Measurements from ENCODE around the gene SOX8. TPM values are rescaled to one million over a fixed set of nuclear protein-coding genes. Genes with fewer than 3 reads are reported as not detected.
A peak's percentile ranks its signal among the peaks of the same experiment; 100 is the strongest.

Gene SOX8
- polyA plus RNA-seq, 1 donor from 2014 or later: 3.9 TPM

DNA sequence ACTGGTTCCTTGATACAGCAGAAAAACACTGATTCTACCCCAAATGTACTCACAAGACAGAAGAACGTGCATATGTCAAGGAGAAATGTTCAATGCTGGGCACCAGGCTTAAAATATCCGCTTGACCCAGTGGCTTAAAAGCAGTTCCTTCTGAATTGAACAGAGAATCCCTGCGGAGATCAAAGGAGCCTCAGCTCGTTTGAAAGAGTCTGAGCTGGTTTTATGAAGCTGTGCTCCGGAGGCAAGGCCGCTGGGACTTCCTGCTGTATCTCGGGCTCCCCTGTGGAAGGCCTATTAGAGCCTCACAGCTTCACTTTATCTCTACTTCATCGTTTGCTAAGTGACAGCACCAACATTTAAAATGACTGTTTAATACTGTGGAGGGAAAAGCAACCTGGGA is 12.9 kb upstream of the SOX8 start:
- H3K27ac ChIP-seq (ENCODE audit: low read length): peak overlapping the region; percentile 37
- no peak overlapping the region for H2AFZ ChIP-seq (ENCODE audit: low read depth, low read length)
- peak overlapping the region; percentile 13 for H3K9ac ChIP-seq (ENCODE audit: low read length)
- no peaks in the 10 kb centered on the region for H3K9me2 ChIP-seq (ENCODE audit: insufficient read depth, low read length)
- peaks cover 4% of the 10 kb centered on the region for H3F3A ChIP-seq (ENCODE audit: insufficient read depth, low read length, poor library complexity, severe bottlenecking)
- no peak overlapping the region for H3K4me2 ChIP-seq (ENCODE audit: low read length)
- no peaks in the 10 kb centered on the region for H3K36me3 ChIP-seq (ENCODE audit: insufficient read depth, low read length)
- TF ChIP-seq TAF1 (IDR thresholded peaks at IDR 0.05; ENCODE audit: low read depth) (no peak), EP300 (conservative IDR thresholded peaks at IDR 0.05; ENCODE audit: poor library complexity, severe bottlenecking) (no peak), POLR2AphosphoS5 (IDR thresholded peaks at IDR 0.05) (no peak), SMC3 (conservative IDR thresholded peaks at IDR 0.05; ENCODE audit: poor library complexity) (no peak), MXI1 (conservative IDR thresholded peaks at IDR 0.05; ENCODE audit: poor library complexity, severe bottlenecking) (no peak), RAD21 (conservative IDR thresholded peaks at IDR 0.05) (no peak), EZH2 (IDR thresholded peaks at IDR 0.05; ENCODE audit: borderline replicate concordance, insufficient read depth, low read length, poor library complexity, severe bottlenecking) (no peak)
- TF ChIP-seq, protein P1, sequence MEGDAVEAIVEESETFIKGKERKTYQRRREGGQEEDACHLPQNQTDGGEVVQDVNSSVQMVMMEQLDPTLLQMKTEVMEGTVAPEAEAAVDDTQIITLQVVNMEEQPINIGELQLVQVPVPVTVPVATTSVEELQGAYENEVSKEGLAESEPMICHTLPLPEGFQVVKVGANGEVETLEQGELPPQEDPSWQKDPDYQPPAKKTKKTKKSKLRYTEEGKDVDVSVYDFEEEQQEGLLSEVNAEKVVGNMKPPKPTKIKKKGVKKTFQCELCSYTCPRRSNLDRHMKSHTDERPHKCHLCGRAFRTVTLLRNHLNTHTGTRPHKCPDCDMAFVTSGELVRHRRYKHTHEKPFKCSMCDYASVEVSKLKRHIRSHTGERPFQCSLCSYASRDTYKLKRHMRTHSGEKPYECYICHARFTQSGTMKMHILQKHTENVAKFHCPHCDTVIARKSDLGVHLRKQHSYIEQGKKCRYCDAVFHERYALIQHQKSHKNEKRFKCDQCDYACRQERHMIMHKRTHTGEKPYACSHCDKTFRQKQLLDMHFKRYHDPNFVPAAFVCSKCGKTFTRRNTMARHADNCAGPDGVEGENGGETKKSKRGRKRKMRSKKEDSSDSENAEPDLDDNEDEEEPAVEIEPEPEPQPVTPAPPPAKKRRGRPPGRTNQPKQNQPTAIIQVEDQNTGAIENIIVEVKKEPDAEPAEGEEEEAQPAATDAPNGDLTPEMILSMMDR (IDR thresholded peaks at IDR 0.05; ENCODE audit: poor library complexity, severe bottlenecking): no peak
- TF ChIP-seq, protein P2, sequence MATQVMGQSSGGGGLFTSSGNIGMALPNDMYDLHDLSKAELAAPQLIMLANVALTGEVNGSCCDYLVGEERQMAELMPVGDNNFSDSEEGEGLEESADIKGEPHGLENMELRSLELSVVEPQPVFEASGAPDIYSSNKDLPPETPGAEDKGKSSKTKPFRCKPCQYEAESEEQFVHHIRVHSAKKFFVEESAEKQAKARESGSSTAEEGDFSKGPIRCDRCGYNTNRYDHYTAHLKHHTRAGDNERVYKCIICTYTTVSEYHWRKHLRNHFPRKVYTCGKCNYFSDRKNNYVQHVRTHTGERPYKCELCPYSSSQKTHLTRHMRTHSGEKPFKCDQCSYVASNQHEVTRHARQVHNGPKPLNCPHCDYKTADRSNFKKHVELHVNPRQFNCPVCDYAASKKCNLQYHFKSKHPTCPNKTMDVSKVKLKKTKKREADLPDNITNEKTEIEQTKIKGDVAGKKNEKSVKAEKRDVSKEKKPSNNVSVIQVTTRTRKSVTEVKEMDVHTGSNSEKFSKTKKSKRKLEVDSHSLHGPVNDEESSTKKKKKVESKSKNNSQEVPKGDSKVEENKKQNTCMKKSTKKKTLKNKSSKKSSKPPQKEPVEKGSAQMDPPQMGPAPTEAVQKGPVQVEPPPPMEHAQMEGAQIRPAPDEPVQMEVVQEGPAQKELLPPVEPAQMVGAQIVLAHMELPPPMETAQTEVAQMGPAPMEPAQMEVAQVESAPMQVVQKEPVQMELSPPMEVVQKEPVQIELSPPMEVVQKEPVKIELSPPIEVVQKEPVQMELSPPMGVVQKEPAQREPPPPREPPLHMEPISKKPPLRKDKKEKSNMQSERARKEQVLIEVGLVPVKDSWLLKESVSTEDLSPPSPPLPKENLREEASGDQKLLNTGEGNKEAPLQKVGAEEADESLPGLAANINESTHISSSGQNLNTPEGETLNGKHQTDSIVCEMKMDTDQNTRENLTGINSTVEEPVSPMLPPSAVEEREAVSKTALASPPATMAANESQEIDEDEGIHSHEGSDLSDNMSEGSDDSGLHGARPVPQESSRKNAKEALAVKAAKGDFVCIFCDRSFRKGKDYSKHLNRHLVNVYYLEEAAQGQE (IDR thresholded peaks at IDR 0.05; ENCODE audit: borderline replicate concordance): no peak
- no peaks in the 10 kb centered on the region for H3K9me3 ChIP-seq (ENCODE audit: low read length)
- H3K79me2 ChIP-seq (replicated peaks; ENCODE audit: insufficient read depth, low read length): peaks cover 3% of the 10 kb centered on the region
- peaks cover 5% of the 10 kb centered on the region for H4K20me1 ChIP-seq (ENCODE audit: insufficient read depth)
- no peaks in the 10 kb centered on the region for H3K27me3 ChIP-seq (ENCODE audit: insufficient read depth, low read depth, low read length)
- H3K4me3 ChIP-seq (ENCODE audit: low read length): peak overlapping the region; percentile 49

DNA sequence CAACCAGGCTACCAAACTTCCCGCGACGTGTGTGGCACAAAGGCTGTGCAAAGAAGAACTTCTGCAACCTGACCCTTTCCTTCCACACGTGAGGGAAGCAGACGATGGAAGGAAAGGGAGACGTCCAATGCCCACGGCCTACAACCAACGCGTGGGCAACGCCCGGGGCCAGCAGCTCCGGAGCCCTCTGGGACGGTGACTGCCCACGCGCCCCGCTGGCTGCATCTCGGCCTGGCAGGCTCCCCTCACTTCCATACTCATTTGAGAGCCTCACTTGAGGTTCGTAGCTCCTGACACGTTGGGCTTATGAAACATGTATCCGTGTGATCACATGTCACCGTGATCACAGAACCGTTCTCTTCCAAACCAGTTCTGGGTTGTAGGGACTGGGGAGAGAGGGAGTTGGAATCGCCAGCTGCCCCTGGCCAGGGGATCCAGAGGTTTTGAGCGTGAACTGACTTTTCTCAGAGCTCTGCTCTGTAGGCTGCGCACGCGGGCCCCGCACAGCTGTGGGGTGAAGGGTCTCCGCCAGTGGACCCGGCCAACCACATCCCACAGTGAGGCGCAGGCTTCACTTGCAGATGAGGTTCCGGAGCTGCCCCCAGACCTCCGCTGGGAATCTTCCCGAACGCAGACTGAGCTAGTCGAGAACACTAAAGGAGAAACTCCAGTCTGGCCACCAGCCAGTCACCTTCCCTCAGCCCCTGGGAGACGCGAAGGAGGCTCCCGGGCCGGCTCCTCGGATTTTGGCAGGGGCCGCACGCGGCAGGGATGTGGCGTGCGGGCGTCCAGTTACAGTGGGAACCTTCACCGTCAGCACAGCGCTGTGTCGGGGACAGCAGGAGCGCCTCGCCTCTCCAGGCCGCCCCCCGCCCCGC is 11.8 kb upstream of the SOX8 start:
- no peak overlapping the region for H3K27ac ChIP-seq (ENCODE audit: low read length)
- no peaks in the 10 kb centered on the region for H3K27me3 ChIP-seq (ENCODE audit: insufficient read depth, low read depth, low read length)

More for the DNA sequence above, 11.8 kb upstream of the SOX8 start:
- Histone ChIP-seq H3K4me2 (ENCODE audit: low read length) (peak overlapping the region; percentile 55), H3K79me2 (replicated peaks; ENCODE audit: insufficient read depth, low read length) (peaks cover 3% of the 10 kb centered on the region), H3K36me3 (ENCODE audit: insufficient read depth, low read length) (no peaks in the 10 kb centered on the region), H3K9ac (ENCODE audit: low read length) (peak overlapping the region; percentile 77), H3K9me2 (ENCODE audit: insufficient read depth, low read length) (no peaks in the 10 kb centered on the region), H4K20me1 (ENCODE audit: insufficient read depth) (peaks cover 5% of the 10 kb centered on the region), H3F3A (ENCODE audit: insufficient read depth, low read length, poor library complexity, severe bottlenecking) (peaks cover 4% of the 10 kb centered on the region), H3K9me3 (ENCODE audit: low read length) (no peaks in the 10 kb centered on the region), H2AFZ (ENCODE audit: low read depth, low read length) (peak overlapping the region; percentile 83), H3K4me3 (ENCODE audit: low read length) (peak overlapping the region; percentile 93)
- TF ChIP-seq RAD21 (conservative IDR thresholded peaks at IDR 0.05) (no peak), TAF1 (IDR thresholded peaks at IDR 0.05; ENCODE audit: low read depth) (no peak), EZH2 (IDR thresholded peaks at IDR 0.05; ENCODE audit: borderline replicate concordance, insufficient read depth, low read length, poor library complexity, severe bottlenecking) (no peak), MXI1 (conservative IDR thresholded peaks at IDR 0.05; ENCODE audit: poor library complexity, severe bottlenecking) (no peak), SMC3 (conservative IDR thresholded peaks at IDR 0.05; ENCODE audit: poor library complexity) (no peak), POLR2AphosphoS5 (IDR thresholded peaks at IDR 0.05) (no peak), EP300 (conservative IDR thresholded peaks at IDR 0.05; ENCODE audit: poor library complexity, severe bottlenecking) (no peak)
- TF ChIP-seq, protein P2 (IDR thresholded peaks at IDR 0.05; ENCODE audit: borderline replicate concordance): no peak
- TF ChIP-seq, protein P1 (IDR thresholded peaks at IDR 0.05; ENCODE audit: poor library complexity, severe bottlenecking): no peak

All from neural cell (in vitro differentiated cells).